Measurements from ENCODE around the gene MUTYH.

The MUTYH gene

GRCh38 chr1:45381243-45381642 lies 41.0 kb upstream of the MUTYH start:
- no peak overlapping the region for H3K4me3 ChIP-seq (ENCODE audit: low read depth, low read length)

GRCh38 chr1:45380730-45381129 lies 40.5 kb upstream of the MUTYH start:
- TF ChIP-seq CTCF (IDR thresholded peaks at IDR 0.05): no peak
- H3K4me3 ChIP-seq (ENCODE audit: low read depth, low read length): no peak overlapping the region
- H3K79me2 ChIP-seq: no peaks in the 10 kb centered on the region
- H3K4me2 ChIP-seq (ENCODE audit: low read length): no peak overlapping the region
- no peaks in the 10 kb centered on the region for H3K9me3 ChIP-seq (ENCODE audit: control insufficient read depth, low read length)
- no peak overlapping the region for H2AFZ ChIP-seq
- no peaks in the 10 kb centered on the region for H3K27me3 ChIP-seq (ENCODE audit: control insufficient read depth, insufficient read depth, low read length)
- no peaks in the 10 kb centered on the region for H3K4me1 ChIP-seq
- H3K27ac ChIP-seq: no peak overlapping the region
- H3K9ac ChIP-seq: no peak overlapping the region
- no peaks in the 10 kb centered on the region for H3K36me3 ChIP-seq (ENCODE audit: control insufficient read depth, insufficient read depth, low read length)

More at GRCh38 chr1:45381243-45381642, 41.0 kb upstream of the MUTYH start:
- Histone ChIP-seq H3K4me1 (no peaks in the 10 kb centered on the region), H2AFZ (no peak overlapping the region), H3K4me2 (ENCODE audit: low read length) (no peak overlapping the region), H3K27ac (no peak overlapping the region), H3K9me3 (ENCODE audit: control insufficient read depth, low read length) (no peaks in the 10 kb centered on the region), H3K36me3 (ENCODE audit: control insufficient read depth, insufficient read depth, low read length) (no peaks in the 10 kb centered on the region), H3K79me2 (no peaks in the 10 kb centered on the region), H3K27me3 (ENCODE audit: control insufficient read depth, insufficient read depth, low read length) (no peaks in the 10 kb centered on the region), H3K9ac (no peak overlapping the region)
- TF ChIP-seq CTCF (IDR thresholded peaks at IDR 0.05): no peak

- Histone ChIP-seq H3K4me1 (no peaks in the 10 kb centered on the region), H3K9me3 (ENCODE audit: control insufficient read depth, low read length) (no peaks in the 10 kb centered on the region), H3K9ac (no peak overlapping the region), H3K27me3 (ENCODE audit: control insufficient read depth, insufficient read depth, low read length) (no peaks in the 10 kb centered on the region), H3K4me3 (ENCODE audit: low read depth, low read length) (no peak overlapping the region), H2AFZ (no peak overlapping the region), H3K4me2 (ENCODE audit: low read length) (no peak overlapping the region), H3K79me2 (no peaks in the 10 kb centered on the region), H3K36me3 (ENCODE audit: control insufficient read depth, insufficient read depth, low read length) (no peaks in the 10 kb centered on the region), H3K27ac (no peak overlapping the region)
- TF ChIP-seq CTCF (IDR thresholded peaks at IDR 0.05): no peak
Observed at GRCh38 chr1:45380125-45380524, 39.9 kb upstream of the MUTYH start.

- H3K79me2 ChIP-seq: no peaks in the 10 kb centered on the region
- H3K9ac ChIP-seq: no peak overlapping the region
- H3K4me3 ChIP-seq (ENCODE audit: low read depth, low read length): no peak overlapping the region
- no peaks in the 10 kb centered on the region for H3K4me1 ChIP-seq
- no peak overlapping the region for H3K27ac ChIP-seq
- TF ChIP-seq CTCF (IDR thresholded peaks at IDR 0.05): no peak
- H3K27me3 ChIP-seq (ENCODE audit: control insufficient read depth, insufficient read depth, low read length): no peaks in the 10 kb centered on the region
- no peaks in the 10 kb centered on the region for H3K9me3 ChIP-seq (ENCODE audit: control insufficient read depth, low read length)
- H3K4me2 ChIP-seq (ENCODE audit: low read length): no peak overlapping the region
- no peaks in the 10 kb centered on the region for H3K36me3 ChIP-seq (ENCODE audit: control insufficient read depth, insufficient read depth, low read length)
- H2AFZ ChIP-seq: no peak overlapping the region
Observed at GRCh38 chr1:45379524-45379923, 39.3 kb upstream of the MUTYH start.

- no peaks in the 10 kb centered on the region for H3K4me1 ChIP-seq
- H2AFZ ChIP-seq: no peak overlapping the region
- no peaks in the 10 kb centered on the region for H3K79me2 ChIP-seq
- no peaks in the 10 kb centered on the region for H3K36me3 ChIP-seq (ENCODE audit: control insufficient read depth, insufficient read depth, low read length)
- no peaks in the 10 kb centered on the region for H3K27me3 ChIP-seq (ENCODE audit: control insufficient read depth, insufficient read depth, low read length)
- H3K4me2 ChIP-seq (ENCODE audit: low read length): no peak overlapping the region
- no peaks in the 10 kb centered on the region for H3K9me3 ChIP-seq (ENCODE audit: control insufficient read depth, low read length)
- no peak overlapping the region for H3K27ac ChIP-seq
- no peak overlapping the region for H3K4me3 ChIP-seq (ENCODE audit: low read depth, low read length)
- no peak overlapping the region for H3K9ac ChIP-seq
- no peak for TF ChIP-seq CTCF (IDR thresholded peaks at IDR 0.05)
Observed at GRCh38 chr1:45378184-45378583, 37.9 kb upstream of the MUTYH start.
